GM18870 (cell line): ENCODE measurements around the gene PRKN.

Source experiments
- ATAC-seq: cut with Tn5 transposase; IDR thresholded peaks from one replicate; pipeline ENCODE4 v1.9.1; 2021; ENCODE audit warnings: moderate library complexity; ENCODE audit not compliant: unreplicated experiment

Gene PRKN

DNA sequence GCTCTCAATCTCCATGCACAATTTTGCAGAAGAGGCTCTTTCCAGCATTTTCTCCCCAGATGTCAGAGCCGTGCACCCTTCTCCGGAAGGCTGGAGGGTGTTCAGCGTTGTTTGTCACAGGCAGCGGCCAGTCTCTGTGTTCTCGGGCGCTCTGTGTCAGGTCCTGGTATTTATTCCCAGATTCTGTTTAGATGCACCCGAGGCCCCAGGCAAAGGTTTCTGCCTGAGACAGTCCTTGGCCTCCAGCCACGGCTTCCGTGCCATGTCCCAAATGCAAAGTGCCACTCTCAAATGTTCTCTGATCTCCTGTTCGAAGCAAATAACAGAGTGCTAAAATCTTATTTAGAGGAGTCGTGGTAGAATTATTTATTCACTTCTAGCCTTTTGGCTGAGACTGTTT is 1313.4 kb downstream of the PRKN start:
- no peak for ATAC-seq

GRCh38 chr6:161413355-161413771 is 1314.2 kb downstream of the PRKN start:
- no peak for ATAC-seq

DNA sequence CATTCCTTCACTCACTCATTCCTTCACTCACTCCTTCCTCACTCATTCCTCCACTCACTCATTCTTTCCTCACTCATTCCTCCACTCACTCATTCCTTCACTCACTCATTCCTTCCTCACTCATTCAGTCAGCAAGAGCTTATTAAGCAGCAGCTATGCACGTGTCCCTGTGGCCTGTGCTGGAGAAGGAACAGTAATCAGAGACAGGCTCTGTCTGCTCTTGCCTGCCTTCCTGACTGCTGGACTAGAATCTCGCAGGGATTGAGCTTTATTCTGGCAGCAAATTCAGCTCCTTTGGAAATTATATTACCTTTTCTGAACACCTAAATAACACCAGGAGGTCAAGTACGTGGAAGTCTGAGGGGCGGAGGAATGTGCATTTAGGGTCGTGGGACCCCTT is 1314.8 kb downstream of the PRKN start:
- ATAC-seq = no peak

DNA sequence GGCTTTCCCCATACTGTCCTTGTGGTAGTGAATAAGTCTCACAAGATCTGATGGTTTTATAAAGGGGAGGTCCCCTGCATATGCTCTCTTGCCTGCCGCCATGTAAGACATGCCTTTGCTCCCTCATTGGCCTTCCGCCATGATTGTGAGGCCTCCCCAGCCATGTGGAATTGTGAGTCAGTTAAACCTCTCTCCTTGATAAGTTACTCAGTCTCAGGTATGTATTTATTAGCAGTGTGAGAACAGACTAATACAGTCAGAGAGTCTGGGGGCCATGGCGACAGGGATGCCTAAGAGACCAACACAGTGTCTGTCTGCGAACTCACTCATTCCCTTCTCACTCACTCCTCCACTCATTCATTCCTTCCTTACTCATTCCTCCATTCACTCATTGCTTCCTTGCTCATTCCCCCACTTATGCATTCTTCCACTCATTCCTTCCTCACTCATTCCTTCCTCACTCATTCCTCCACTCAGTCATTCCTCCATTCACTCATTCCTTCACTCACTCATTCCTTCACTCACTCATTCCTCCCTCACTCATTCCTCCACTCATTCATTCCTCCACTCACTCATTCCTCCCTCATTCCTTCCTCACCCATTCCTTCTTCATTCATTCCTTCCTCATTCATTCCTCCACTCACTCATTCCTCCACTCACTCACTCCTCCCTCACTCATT is 1316.2 kb downstream of the PRKN start:
- no peak for ATAC-seq

- no peak for ATAC-seq
Measured at GRCh38 chr6:161410736-161411135, 1316.8 kb downstream of the PRKN start.

GRCh38 chr6:161410076-161410475 is 1317.5 kb downstream of the PRKN start:
- ATAC-seq = no peak

GRCh38 chr6:161409353-161409752 is 1318.2 kb downstream of the PRKN start:
- ATAC-seq = no peak

DNA sequence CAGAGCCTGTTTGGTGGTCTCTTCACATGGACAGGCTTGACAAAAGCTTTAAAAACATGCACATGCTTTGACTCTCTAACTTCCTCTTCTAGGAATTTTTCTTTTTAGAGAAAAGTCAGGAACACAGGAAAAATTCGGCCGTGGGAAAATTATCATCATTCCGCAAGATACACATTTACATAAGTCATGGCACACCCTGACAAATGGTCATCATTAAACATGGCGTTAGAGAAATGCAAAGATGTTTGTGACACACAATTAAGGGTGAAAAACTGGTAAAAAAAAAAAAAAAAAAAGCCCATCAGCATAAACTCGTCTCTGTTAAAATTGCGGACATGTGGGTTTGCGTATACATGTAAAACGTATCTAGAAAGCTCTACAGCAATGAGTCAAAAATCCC is 1319.5 kb downstream of the PRKN start:
- ATAC-seq = no peak

- peak; percentile 50 for ATAC-seq
Measured at GRCh38 chr6:161407581-161407980, 1320.0 kb downstream of the PRKN start.

GRCh38 chr6:161407115-161407514 is 1320.5 kb downstream of the PRKN start:
- no peak for ATAC-seq

GRCh38 chr6:161406646-161407045 is 1320.9 kb downstream of the PRKN start:
- ATAC-seq = no peak

GRCh38 chr6:161405418-161405817 is 1322.1 kb downstream of the PRKN start:
- ATAC-seq = no peak

GRCh38 chr6:161403717-161404116 is 1323.8 kb downstream of the PRKN start:
- no peak for ATAC-seq

DNA sequence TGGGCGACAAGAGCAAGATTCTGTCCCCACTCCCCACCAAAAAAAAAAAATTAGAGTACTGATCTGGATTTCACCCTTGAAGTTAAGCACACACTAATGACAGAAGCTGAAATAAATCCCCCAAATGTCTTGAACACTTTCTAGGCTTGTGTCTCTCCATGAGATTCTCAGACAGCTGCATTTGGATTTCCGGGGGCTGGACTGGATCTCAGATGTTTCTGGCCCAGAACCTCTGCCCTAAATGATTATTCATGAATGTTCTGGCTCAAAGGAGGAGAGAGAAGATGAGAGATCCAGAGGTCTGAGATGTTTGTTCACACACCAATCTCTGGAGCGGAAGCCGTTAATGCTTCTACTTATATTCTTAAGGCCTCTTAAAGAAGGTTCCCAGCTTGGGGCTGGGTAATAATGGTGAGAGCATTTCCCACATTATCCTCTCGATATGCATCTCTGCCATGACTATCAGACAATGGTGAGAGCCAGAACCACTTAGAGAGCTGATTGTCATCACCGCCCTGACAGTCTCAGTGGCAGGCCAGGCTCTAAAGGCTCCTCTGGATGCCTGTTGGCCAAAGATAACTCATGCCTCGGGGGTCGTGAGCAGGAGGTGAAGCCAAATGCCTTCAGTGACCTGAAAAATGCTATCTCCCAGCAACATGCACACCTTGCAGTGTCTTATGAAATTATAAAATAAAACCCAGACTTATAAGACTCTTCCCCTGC is 1325.8 kb downstream of the PRKN start:
- no peak for ATAC-seq

GRCh38 chr6:161400671-161401070 is 1326.9 kb downstream of the PRKN start:
- no peak for ATAC-seq

DNA sequence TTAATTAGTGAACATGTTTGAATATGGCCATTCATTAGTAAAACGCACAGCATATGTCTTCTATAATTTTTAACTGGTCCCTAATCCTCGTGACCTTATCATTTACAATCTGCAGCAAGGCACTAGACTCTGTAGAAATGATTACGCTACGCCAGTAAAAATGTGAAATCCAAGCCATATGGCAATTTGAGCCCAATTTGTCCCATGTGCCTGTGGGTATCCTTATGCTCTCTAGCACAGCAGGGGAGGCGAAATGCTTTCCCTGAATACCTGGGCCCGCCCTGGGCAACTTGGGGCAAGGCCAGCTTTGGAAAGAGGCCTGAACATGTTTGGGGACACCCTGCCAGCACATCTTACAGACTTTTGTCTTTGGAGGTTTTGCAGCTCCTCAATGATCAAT is 1331.0 kb downstream of the PRKN start:
- ATAC-seq = no peak

- no peak for ATAC-seq
Measured at GRCh38 chr6:161395716-161396231, 1331.8 kb downstream of the PRKN start.

DNA sequence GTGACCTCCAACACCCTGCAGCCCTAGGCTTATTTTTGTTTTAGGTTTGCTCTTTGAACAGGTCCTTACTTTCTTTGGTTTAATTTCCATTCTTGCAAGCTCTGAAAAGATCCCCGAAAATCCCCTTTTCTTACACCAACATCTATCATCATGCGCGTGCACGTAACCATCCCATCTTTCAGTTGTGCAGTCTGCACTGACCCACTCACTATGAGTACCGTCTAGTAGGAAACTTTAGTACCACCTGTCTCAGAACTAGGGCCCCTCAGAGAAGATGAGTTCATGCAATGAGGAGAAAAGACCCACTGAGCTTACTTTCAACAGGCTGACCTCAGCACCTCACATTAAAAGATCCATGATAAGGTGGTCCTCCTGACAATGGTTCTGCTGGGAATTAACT is 1333.1 kb downstream of the PRKN start:
- no peak for ATAC-seq

DNA sequence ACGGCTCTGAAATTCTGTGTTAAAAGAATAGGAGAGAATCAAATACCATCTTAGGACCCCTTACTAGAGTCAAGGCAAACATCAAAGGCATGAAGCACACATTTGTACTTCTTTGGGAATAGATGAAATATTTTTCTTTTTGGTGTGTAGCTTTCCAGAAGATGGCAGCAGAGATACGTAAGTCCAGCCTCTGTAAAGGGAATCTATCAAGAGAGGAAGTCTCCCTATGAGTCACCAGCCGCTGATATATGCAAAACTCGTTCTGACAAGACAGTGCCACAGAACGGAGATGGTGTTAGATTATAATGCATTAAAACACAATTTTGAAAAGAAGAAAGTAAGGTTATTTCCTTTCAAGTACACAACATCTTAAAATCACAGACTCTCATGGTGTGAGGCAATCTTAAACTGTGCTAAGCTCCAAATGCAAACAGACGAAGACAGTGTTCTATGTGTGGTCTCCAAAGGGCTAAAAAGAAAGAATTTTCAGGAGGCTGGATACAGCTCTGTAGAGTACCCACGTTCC is 1333.7 kb downstream of the PRKN start:
- peak; percentile 100 for ATAC-seq

DNA sequence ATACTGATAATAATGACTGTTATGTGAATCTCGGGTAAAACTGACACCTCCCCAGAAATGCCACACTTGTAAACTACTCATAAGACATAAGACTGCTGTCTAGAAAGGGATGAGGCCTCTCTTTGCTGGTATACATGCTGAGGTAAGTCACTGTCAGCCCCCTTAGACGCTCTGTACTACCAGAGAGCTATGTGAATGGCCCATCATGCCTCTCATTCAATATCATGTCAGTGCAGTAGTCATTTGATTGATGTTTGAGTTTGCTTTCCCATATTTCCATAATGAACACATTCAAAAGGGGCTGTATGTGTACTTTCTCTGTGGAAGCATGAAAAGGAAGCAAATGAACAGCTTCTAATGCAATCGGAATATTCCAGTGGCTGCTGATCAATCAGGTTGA is 1334.3 kb downstream of the PRKN start:
- no peak for ATAC-seq

DNA sequence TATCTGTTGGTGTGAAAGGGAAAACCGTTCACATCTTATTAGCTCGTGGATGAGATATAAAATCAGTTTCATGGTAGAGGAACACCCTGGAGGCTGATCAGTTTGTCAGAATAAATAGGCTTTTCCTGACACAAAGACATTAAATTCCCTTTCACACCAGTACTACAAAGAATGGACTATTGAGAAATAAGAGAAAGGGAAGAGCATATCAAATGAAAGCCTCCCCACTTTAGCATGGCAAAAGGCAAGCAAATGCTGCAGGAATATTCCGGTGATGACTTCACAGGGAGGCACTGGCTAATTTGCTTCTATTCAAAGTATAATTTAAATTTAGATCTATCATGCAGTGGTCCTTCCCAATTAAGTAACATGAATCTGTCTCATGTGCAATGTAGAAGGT is 1337.8 kb downstream of the PRKN start:
- ATAC-seq = no peak

- ATAC-seq = no peak
Measured at GRCh38 chr6:161383951-161384350, 1343.6 kb downstream of the PRKN start.
